Endothelial cell of umbilical vein (primary cell): ENCODE measurements around the gene PPP4R4. TPM values are rescaled to one million over a fixed set of nuclear protein-coding genes. Genes with fewer than 3 reads are reported as not detected.

ENCODE experiments used
- BruUV-seq: library from RNA; stranded (reverse); fragments of 400-500 nt; replicated peaks from 2 replicates; lab custom pipeline; 2021; lab: Mats Ljungman, UMichigan
- CTCF ChIA-PET: fragments of 300-600, 350-600 bp; sonication (Branson Sonifier 250); formaldehyde crosslinking; loops from one replicate; lab custom pipeline; 2021; ENCODE audit warnings: antibody characterized with exemption, inconsistent platforms; lab: Charles Lee
- POLR2A ChIA-PET: fragments of 300-600, 350-600 bp; sonication (Branson Sonifier 250); formaldehyde crosslinking; loops from one replicate; lab custom pipeline; 2021; ENCODE audit warnings: antibody characterized with exemption, inconsistent platforms; lab: Charles Lee
- DNase-seq: peaks from one replicate; pipeline ENCODE4 v3.0.0-alpha.2; 2011; ENCODE audit warnings: low read depth, low spot score
- FAIRE-seq: peaks from 2 replicates; lab custom pipeline; 2011; peaks lifted over from hg19 to GRCh38; lab: Jason Lieb, UNC
- H2AFZ ChIP-seq: 2 replicates; pipeline ENCODE4 v1.6.0; 2012; ENCODE audit warnings: low read depth, low read length, control low read depth, inconsistent platforms
- H3K27ac ChIP-seq: 2 replicates; pipeline ENCODE4 v1.5.1; 2011; ENCODE audit warnings: low read depth, mild to moderate bottlenecking, control low read depth, low read length, moderate library complexity; ENCODE audit not compliant: insufficient read depth
- H3K27me3 ChIP-seq, 2 experiments: 2 replicates each; pipeline versions ENCODE4 v1.6.0 to v1.6.1; 2011; ENCODE audit warnings: low read length in 2 of 2, mixed read lengths in 1 of 2; ENCODE audit not compliant: control insufficient read depth in 2 of 2, insufficient read depth in 2 of 2
- H3K36me3 ChIP-seq, 2 experiments: 2 replicates in 1 of 2; 3 replicates in 1 of 2; pipeline ENCODE4 v1.5.1; 2011; ENCODE audit warnings: low read length in 2 of 2, mild to moderate bottlenecking in 1 of 2, moderate library complexity in 1 of 2; ENCODE audit not compliant: control insufficient read depth in 2 of 2, insufficient read depth in 2 of 2; ENCODE audit errors: extremely low read depth in 1 of 2
- H3K4me1 ChIP-seq: 3 replicates; pipeline ENCODE4 v1.5.1; 2011; ENCODE audit warnings: mild to moderate bottlenecking, low read length; ENCODE audit not compliant: control insufficient read depth, insufficient read depth; ENCODE audit errors: extremely low read depth
- H3K4me2 ChIP-seq: 2 replicates; pipeline ENCODE4 v1.6.1; 2011; ENCODE audit warnings: low read length, control low read depth, mixed read lengths; ENCODE audit not compliant: insufficient read depth
- H3K4me3 ChIP-seq, 3 experiments: fragments of 200-600 bp in 1 of 3; sonication (generic), shearing (Covaris generic) in 1 of 3; replicated peaks in 1 of 3; 2 replicates each; pipeline ENCODE4 v1.5.1; 2011 to 2016; ENCODE audit warnings: control low read depth in 3 of 3, low read length in 3 of 3, mild to moderate bottlenecking in 2 of 3, inconsistent platforms in 1 of 3, low read depth in 1 of 3, moderate library complexity in 1 of 3; ENCODE audit not compliant: insufficient read depth in 1 of 3
- H3K79me2 ChIP-seq: 2 replicates; pipeline ENCODE4 v1.6.0; 2012; ENCODE audit warnings: low read length, inconsistent platforms; ENCODE audit not compliant: control insufficient read depth, insufficient read depth
- H3K9ac ChIP-seq: replicated peaks from 2 replicates; pipeline ENCODE3; 2011; ENCODE audit warnings: low read length, control low read depth; ENCODE audit not compliant: insufficient read depth; ENCODE audit errors: extremely low read depth
- H3K9me1 ChIP-seq: replicated peaks from 3 replicates; pipeline ENCODE4 v1.6.0; 2011; ENCODE audit warnings: mild to moderate bottlenecking, low read length; ENCODE audit not compliant: control insufficient read depth, insufficient read depth; ENCODE audit errors: extremely low read depth
- H3K9me3 ChIP-seq: replicated peaks from 2 replicates; pipeline ENCODE4 v1.5.1; 2012; ENCODE audit warnings: low read length, inconsistent platforms; ENCODE audit not compliant: control insufficient read depth, insufficient read depth
- H4K20me1 ChIP-seq: replicated peaks from 2 replicates; pipeline ENCODE3; 2011; ENCODE audit warnings: mild to moderate bottlenecking, low read length; ENCODE audit not compliant: control insufficient read depth, insufficient read depth; ENCODE audit errors: extremely low read depth
- EZH2 ChIP-seq: IDR thresholded peaks from 2 replicates; pipeline ENCODE4 v1.6.1; 2012; ENCODE audit warnings: borderline replicate concordance, low read depth, mild to moderate bottlenecking, moderate library complexity, low read length, inconsistent platforms; ENCODE audit not compliant: severe bottlenecking
- GATA2 ChIP-seq: IDR thresholded peaks from 2 replicates; pipeline ENCODE4 v1.7.0; 2011; ENCODE audit warnings: low read depth, mild to moderate bottlenecking, moderate library complexity, mixed read lengths, low read length; ENCODE audit not compliant: insufficient read length, insufficient read depth
- JUN ChIP-seq: IDR thresholded peaks from 2 replicates; pipeline ENCODE4 v1.6.1; 2011; ENCODE audit warnings: borderline replicate concordance, low read depth; ENCODE audit not compliant: insufficient read length, insufficient read depth
- POLR2A ChIP-seq: IDR thresholded peaks from 2 replicates; pipeline ENCODE4 v1.6.1; 2012; ENCODE audit warnings: low read depth, mild to moderate bottlenecking, control low read depth, low read length
- POLR2AphosphoS5 ChIP-seq: IDR thresholded peaks from 2 replicates; pipeline ENCODE4 v1.6.1; 2012; ENCODE audit warnings: low read depth, mild to moderate bottlenecking, control low read depth, low read length, moderate library complexity; ENCODE audit not compliant: insufficient read depth
- dilution Hi-C: fragments of 300-500 bp; cut with MboI; formaldehyde crosslinking; loops from one replicate; pipeline ENCODE4 v1.15.0; 2019; ENCODE audit warnings: low sequenced_read_pairs; ENCODE audit not compliant: extremely low pct_ligation_motif_present
- intact Hi-C: fragments of 100-400 bp; cut with micrococcal nuclease; formaldehyde crosslinking; loops from one replicate; pipeline ENCODE4 v1.10.0; 2022
- polyA plus RNA-seq, 4 experiments: library from polyadenylated mRNA; depleted of rRNA in 3 of 4; stranded (reverse) in 3 of 4; unstranded in 1 of 4; fragments of >200 nt; gene quantifications; 2 replicates each; pipeline versions ENCODE4 v1.2.1 to v1.2.3, GENCODE V29; 2011 to 2012; ENCODE audit warnings: missing spikeins in 1 of 4
- total RNA-seq: library from RNA; stranded (reverse); gene quantifications from 2 replicates; pipeline ENCODE4 v1.2.3, GENCODE V29; 2021
- TF ChIP-seq, protein P1 (sequence below), 2 donors: IDR thresholded peaks; 1 replicate in 1 of 2; 2 replicates in 1 of 2; pipeline ENCODE4 v1.5.1; 2011; ENCODE audit warnings: low read length in 2 of 2, mild to moderate bottlenecking in 2 of 2, moderate library complexity in 2 of 2, control low read depth in 1 of 2, inconsistent platforms in 1 of 2, low read depth in 1 of 2; ENCODE audit not compliant: insufficient read depth in 1 of 2; ENCODE audit errors: extremely low read depth in 1 of 2

Gene PPP4R4
- total and polyA plus RNA-seq, 2 donors (not counting 3 experiments of a cell fraction or from before 2014, with no cell fraction given), result not detected

DNA sequence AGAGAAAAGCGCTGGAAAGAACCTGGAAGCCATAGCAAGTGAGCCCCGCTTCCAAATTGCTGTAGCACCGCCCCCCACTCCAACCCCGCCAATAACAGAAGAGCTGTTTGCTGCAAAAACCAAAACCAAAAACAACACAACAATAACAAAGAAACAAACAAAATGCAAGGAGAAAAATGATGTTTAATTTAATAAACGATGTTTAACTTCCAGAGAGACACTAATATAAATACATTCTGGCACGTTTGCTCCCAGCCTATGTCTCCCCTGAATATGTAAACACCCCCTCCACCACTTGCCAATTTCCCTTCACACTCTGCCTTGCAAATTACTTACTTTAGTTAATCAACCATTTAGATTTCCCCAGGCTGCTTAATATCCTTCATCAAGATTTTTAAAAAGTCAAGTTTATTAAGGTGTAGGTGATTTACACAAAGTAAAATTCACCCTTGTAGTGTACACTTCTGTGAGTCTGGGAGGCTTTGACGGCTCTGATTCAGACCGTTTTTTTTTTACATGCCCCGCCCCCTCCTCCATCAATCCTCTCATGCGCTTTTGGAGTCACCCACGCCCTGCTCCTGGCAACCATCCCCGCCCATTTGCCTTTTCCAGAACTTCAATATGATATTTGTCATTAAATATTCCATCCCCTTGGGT lies 44.2 kb upstream of the PPP4R4 start:
- no peak overlapping the region for H3K27ac ChIP-seq
- no TSS peak for BruUV-seq
- DNase-seq (peak; percentile 53), FAIRE-seq (peak; percentile 55)
- no peaks in the 10 kb centered on the region for H3K79me2 ChIP-seq
- no peaks in the 10 kb centered on the region for H4K20me1 ChIP-seq
- H3K36me3 ChIP-seq, result no peaks in the 10 kb centered on the region
- peak overlapping the region; percentile 27 to 67 (median 45) for H3K4me3 ChIP-seq
- TF ChIP-seq JUN (no peak), POLR2A (peak; percentile 4), POLR2AphosphoS5 (no peak)
- no peaks in the 10 kb centered on the region for H3K9me3 ChIP-seq
- peaks cover 0 to 8% of the 10 kb centered on the region in 2 experiments for H3K27me3 ChIP-seq
- intact Hi-C loops, result loop anchor here (10.0 kb wide), 2 partner anchors 415 to 475 kb away; no protein-coding TSS in a partner anchor
- peak overlapping the region; percentile 91 for H3K4me2 ChIP-seq
- H3K9me1 ChIP-seq, result no peaks in the 10 kb centered on the region
- H3K4me1 ChIP-seq, result peaks cover 9% of the 10 kb centered on the region
- dilution Hi-C loops, result no loop called here
- ChIA-PET POLR2A (interaction anchor here (1.4 kb wide), 1 partner anchor 49 kb away, joined by 4 read pairs; the partner anchor contains the start of genes DDX24 and IFI27L1), CTCF (interaction anchor here (0.7 to 5.2 kb wide), 10 partner anchors 9 to 190 kb away, joined by 3 to 67 read pairs (median 8); partner anchors contain the start of genes DDX24, IFI27 and IFI27L1)
- peak overlapping the region; percentile 24 for H3K9ac ChIP-seq
- H2AFZ ChIP-seq, result peak overlapping the region; percentile 87

DNA sequence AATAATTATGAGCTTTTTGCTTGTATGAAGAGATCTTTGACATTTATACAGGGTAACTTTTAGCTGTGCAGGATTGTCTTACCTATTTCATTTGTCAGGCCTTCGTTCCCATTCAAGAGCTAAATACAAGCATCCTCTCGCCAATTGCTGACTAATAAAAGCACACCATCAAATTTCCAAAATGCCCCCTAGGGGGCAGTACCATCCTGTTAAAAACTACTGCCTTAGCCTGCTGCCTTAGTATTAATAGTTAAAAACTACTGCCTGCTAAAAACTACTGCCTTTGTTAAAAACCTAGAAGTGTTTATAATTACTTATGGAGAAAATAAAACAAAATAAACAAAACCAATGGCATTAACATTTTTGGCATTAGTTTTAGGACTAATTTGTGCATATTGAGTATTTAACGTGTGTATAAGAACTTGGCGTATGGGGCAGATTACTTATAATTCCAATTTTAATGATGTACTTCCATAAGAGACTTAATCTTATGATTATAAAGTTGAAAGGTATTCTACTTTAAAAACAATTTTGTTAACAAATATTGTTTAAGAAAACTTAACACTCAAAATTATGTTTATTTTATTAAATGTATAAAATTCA lies 41.7 kb upstream of the PPP4R4 start:
- Histone ChIP-seq H3K9me1 (no peaks in the 10 kb centered on the region), H3K4me3 (no peak overlapping the region), H3K4me2 (no peak overlapping the region), H3K4me1 (peaks cover 9% of the 10 kb centered on the region), H3K36me3 (no peaks in the 10 kb centered on the region), H3K9ac (no peak overlapping the region), H3K27me3 (peaks cover 3 to 11% of the 10 kb centered on the region in 2 experiments), H4K20me1 (no peaks in the 10 kb centered on the region), H3K79me2 (no peaks in the 10 kb centered on the region), H2AFZ (no peak overlapping the region), H3K27ac (no peak overlapping the region), H3K9me3 (no peaks in the 10 kb centered on the region)
- no TSS peak for BruUV-seq
- ChIA-PET POLR2A (interaction anchor here (0.5 to 1.4 kb wide), 3 partner anchors 51 to 185 kb away, joined by 3 to 5 read pairs (median 4); partner anchors contain the start of genes DDX24 and IFI27L1), CTCF (interaction anchor here (0.6 to 5.2 kb wide), 40 partner anchors 10 to 416 kb away, joined by 3 to 67 read pairs (median 6); partner anchors contain the start of genes DDX24, IFI27, IFI27L1 and OTUB2)
- FAIRE-seq, result peak; percentile 80
- TF ChIP-seq, protein P1, sequence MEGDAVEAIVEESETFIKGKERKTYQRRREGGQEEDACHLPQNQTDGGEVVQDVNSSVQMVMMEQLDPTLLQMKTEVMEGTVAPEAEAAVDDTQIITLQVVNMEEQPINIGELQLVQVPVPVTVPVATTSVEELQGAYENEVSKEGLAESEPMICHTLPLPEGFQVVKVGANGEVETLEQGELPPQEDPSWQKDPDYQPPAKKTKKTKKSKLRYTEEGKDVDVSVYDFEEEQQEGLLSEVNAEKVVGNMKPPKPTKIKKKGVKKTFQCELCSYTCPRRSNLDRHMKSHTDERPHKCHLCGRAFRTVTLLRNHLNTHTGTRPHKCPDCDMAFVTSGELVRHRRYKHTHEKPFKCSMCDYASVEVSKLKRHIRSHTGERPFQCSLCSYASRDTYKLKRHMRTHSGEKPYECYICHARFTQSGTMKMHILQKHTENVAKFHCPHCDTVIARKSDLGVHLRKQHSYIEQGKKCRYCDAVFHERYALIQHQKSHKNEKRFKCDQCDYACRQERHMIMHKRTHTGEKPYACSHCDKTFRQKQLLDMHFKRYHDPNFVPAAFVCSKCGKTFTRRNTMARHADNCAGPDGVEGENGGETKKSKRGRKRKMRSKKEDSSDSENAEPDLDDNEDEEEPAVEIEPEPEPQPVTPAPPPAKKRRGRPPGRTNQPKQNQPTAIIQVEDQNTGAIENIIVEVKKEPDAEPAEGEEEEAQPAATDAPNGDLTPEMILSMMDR (IDR thresholded peaks at IDR 0.05; ENCODE audit: extremely low read depth in 1 of 2, insufficient read depth in 1 of 2, low read depth in 1 of 2, low read length in 2 of 2), result peak; percentile 65 to 67
- no peak for TF ChIP-seq GATA2
- TF ChIP-seq EZH2, result no peak
- peak; percentile 70 for DNase-seq
- intact Hi-C loops (loop anchor here (1.0 to 10.0 kb wide), 6 partner anchors 48 to 478 kb away; partner anchors contain the start of genes DDX24 and IFI27L1), dilution Hi-C loops (no loop called here)
